Lower lobe of right lung (tissue), 2 donors: ENCODE results near the gene RXYLT1. TPM values are rescaled to one million over a fixed set of nuclear protein-coding genes. Genes with fewer than 3 reads are reported as not detected.
"Not testable (repeated sequence)": the region's sequence is repeated elsewhere in the genome, so short reads cannot be mapped to it uniquely, and the experiment has no call there.

Experiments used
- ATAC-seq, 2 donors: fragments of 200-7000 bp; cut with Tn5 transposase; one replicate each; pipeline ENCODE4 v1.9.1; 2020 to 2022; ENCODE audit warnings: mild to moderate bottlenecking in 2 of 2, moderate library complexity in 2 of 2
- DNase-seq: peaks from one replicate; pipeline ENCODE4 v3.0.0-alpha.2; 2020
- H3K27ac ChIP-seq: fragments of 200-600 bp; one replicate; pipeline ENCODE4 v1.8.0; 2022
- H3K27me3 ChIP-seq: fragments of 200-600 bp; one replicate; pipeline ENCODE4 v1.8.0; 2022; ENCODE audit warnings: low read depth
- H3K36me3 ChIP-seq: fragments of 200-600 bp; one replicate; pipeline ENCODE4 v1.8.0; 2022; ENCODE audit warnings: mild to moderate bottlenecking
- H3K4me1 ChIP-seq: fragments of 200-600 bp; one replicate; pipeline ENCODE4 v1.8.0; 2022
- H3K4me3 ChIP-seq: fragments of 200-600 bp; one replicate; pipeline ENCODE4 v1.8.0; 2022; ENCODE audit warnings: mild to moderate bottlenecking
- H3K9me3 ChIP-seq: fragments of 200-600 bp; one replicate; pipeline ENCODE4 v1.8.0; 2022
- CTCF ChIP-seq: fragments of 200-600 bp; IDR thresholded peaks from one replicate; pipeline ENCODE4 v1.8.0; 2022; ENCODE audit warnings: antibody characterized with exemption, mild to moderate bottlenecking
- intact Hi-C: fragments of 100-400 bp; cut with DNase I; formaldehyde crosslinking; loops from one replicate; pipeline ENCODE4 v1.11.0; 2022
- total RNA-seq: library from RNA; stranded (reverse); fragmentation: NEBNext Ultra II Directional; extraction: Animal tissue kit (Norgen Biotek cat#: 25700); gene quantifications from one replicate; pipeline ENCODE4 v1.2.1, GENCODE V29; 2021
- donor health status: DM: no; HTN: yes; CAD: no; lungs with severe emphysema.

The RXYLT1 gene
- total RNA-seq, 1 donor from 2014 or later = 14.5 TPM

- no peak for DNase-seq
- Histone ChIP-seq H3K27ac (no peak overlapping the region), H3K4me1 (peaks cover 8% of the 10 kb centered on the region), H3K36me3 (no peaks in the 10 kb centered on the region), H3K27me3 (no peaks in the 10 kb centered on the region), H3K9me3 (no peaks in the 10 kb centered on the region), H3K4me3 (no peak overlapping the region)
- no peak for TF ChIP-seq CTCF
- ATAC-seq = no peak
- intact Hi-C loops = loop anchor here (10.0 kb wide), 1 partner anchor 344 kb away; no protein-coding TSS in a partner anchor
Measured at GRCh38 chr12:63841011-63841410, 61.3 kb downstream of the RXYLT1 start.

- Histone ChIP-seq H3K36me3 (no peaks in the 10 kb centered on the region), H3K4me3 (no peak overlapping the region), H3K27me3 (no peaks in the 10 kb centered on the region), H3K4me1 (peaks cover 12% of the 10 kb centered on the region), H3K9me3 (no peaks in the 10 kb centered on the region), H3K27ac (no peak overlapping the region)
- ATAC-seq (no peak), DNase-seq (no peak)
- intact Hi-C loops = loop anchor here (10.0 kb wide), 1 partner anchor 343 kb away; no protein-coding TSS in a partner anchor
- no peak for TF ChIP-seq CTCF
Measured at GRCh38 chr12:63841571-63841970, 61.9 kb downstream of the RXYLT1 start.

GRCh38 chr12:63842750-63843149, 63.0 kb downstream of the RXYLT1 start:
- intact Hi-C loops = loop anchor here (10.0 kb wide), 1 partner anchor 342 kb away; no protein-coding TSS in a partner anchor
- Histone ChIP-seq H3K4me3 (peak overlapping the region; percentile 90), H3K4me1 (peaks cover 12% of the 10 kb centered on the region)
- not testable (repeated sequence) for H3K27me3 ChIP-seq, H3K36me3 ChIP-seq, H3K9me3 ChIP-seq, ATAC-seq, DNase-seq, H3K27ac ChIP-seq

- intact Hi-C loops = loop anchor here (10.0 kb wide), 1 partner anchor 342 kb away; no protein-coding TSS in a partner anchor
Measured at GRCh38 chr12:63843254-63843720, 63.6 kb downstream of the RXYLT1 start.

GRCh38 chr12:63843721-63844390, 64.1 kb downstream of the RXYLT1 start:
- Histone ChIP-seq H3K9me3 (no peaks in the 10 kb centered on the region), H3K27me3 (no peaks in the 10 kb centered on the region), H3K36me3 (no peaks in the 10 kb centered on the region), H3K4me1 (peaks cover 12% of the 10 kb centered on the region), H3K4me3 (peak overlapping the region; percentile 90), H3K27ac (peak overlapping the region; percentile 93)
- TF ChIP-seq CTCF = peak; percentile 95
- peak; percentile 96 to 97 for ATAC-seq
- peak; percentile 89 for DNase-seq
- intact Hi-C loops = loop anchor here (10.0 kb wide), 1 partner anchor 341 kb away; no protein-coding TSS in a partner anchor

More at GRCh38 chr12:63843254-63843720, 63.6 kb downstream of the RXYLT1 start:
- Histone ChIP-seq H3K4me3 (peak overlapping the region; percentile 90), H3K9me3 (no peaks in the 10 kb centered on the region), H3K4me1 (peaks cover 12% of the 10 kb centered on the region), H3K27me3 (no peaks in the 10 kb centered on the region), H3K36me3 (no peaks in the 10 kb centered on the region), H3K27ac (peak overlapping the region; percentile 93)
- ATAC-seq (no peak), DNase-seq (no peak)
- TF ChIP-seq CTCF = no peak
